HEK293 (cell line): ENCODE data around the gene TCERG1.

Experiments used
- CTCF ChIA-PET: fragments of 350-600 bp; formaldehyde crosslinking; extraction: SDS; loops from one replicate; lab custom pipeline; 2021; ENCODE audit warnings: antibody characterized with exemption; lab: Yijun Ruan, JAX
- POLR2A ChIA-PET: fragments of 300-600 bp; formaldehyde crosslinking; extraction: SDS; loops from one replicate; lab custom pipeline; 2020; ENCODE audit warnings: antibody characterized with exemption, inconsistent platforms; lab: Yijun Ruan, JAX
- H3K27ac ChIP-seq: fragments of 200-500 bp; sonication (Bioruptor generic); 2 replicates; pipeline ENCODE4 v1.5.1; 2014; ENCODE audit warnings: low read depth, low read length, control low read depth, inconsistent platforms; ENCODE audit errors: extremely low read depth
- H3K36me3 ChIP-seq, 2 experiments: fragments of 200-500 bp in 1 of 2; sonication (Bioruptor generic) in 1 of 2; 1 replicate in 1 of 2; 2 replicates in 1 of 2; pipeline ENCODE4 v1.5.1; 2014 to 2017; ENCODE audit warnings: inconsistent platforms in 2 of 2, low read length in 2 of 2; ENCODE audit not compliant: control insufficient read depth in 2 of 2, insufficient read depth in 1 of 2
- H3K4me1 ChIP-seq: fragments of 200-500 bp; sonication (Bioruptor generic); 2 replicates; pipeline ENCODE4 v1.5.1; 2014; ENCODE audit warnings: mild to moderate bottlenecking, low read length, inconsistent platforms; ENCODE audit not compliant: control insufficient read depth, insufficient read depth
- H3K4me3 ChIP-seq: 2 replicates; pipeline ENCODE4 v1.5.1; 2011; ENCODE audit warnings: low read depth, mild to moderate bottlenecking, control low read depth, low read length, moderate library complexity
- H3K9me3 ChIP-seq: fragments of 200-500 bp; sonication (Bioruptor generic); 2 replicates; pipeline ENCODE4 v1.5.1; 2014; ENCODE audit warnings: low read depth, low read length, inconsistent platforms; ENCODE audit not compliant: control insufficient read depth, insufficient read depth
- GFI1B ChIP-seq: fragments of 450-650 bp; formaldehyde crosslinking; IDR thresholded peaks from 2 replicates; pipeline ENCODE4 v1.5.1; 2016; ENCODE audit warnings: missing biosample characterization, missing genetic modification characterization
- GLIS1 ChIP-seq: fragments of 450-650 bp; formaldehyde crosslinking; IDR thresholded peaks from 2 replicates; pipeline ENCODE4 v1.5.1; 2016; ENCODE audit warnings: missing biosample characterization, missing genetic modification characterization
- HOXD13 ChIP-seq: sonication (generic); formaldehyde crosslinking; IDR thresholded peaks from 2 replicates; pipeline ENCODE4 v1.8.0; 2022; ENCODE audit warnings: missing genetic modification reagents, borderline replicate concordance
- KLF1 ChIP-seq: fragments of 450-650 bp; formaldehyde crosslinking; IDR thresholded peaks from 2 replicates; pipeline ENCODE4 v1.5.1; 2016; ENCODE audit warnings: missing biosample characterization, missing genetic modification characterization
- OSR2 ChIP-seq: fragments of 450-650 bp; formaldehyde crosslinking; IDR thresholded peaks from 2 replicates; pipeline ENCODE4 v1.5.1; 2016; ENCODE audit warnings: missing biosample characterization, missing genetic modification characterization
- PRDM1 ChIP-seq: fragments of 450-650 bp; formaldehyde crosslinking; IDR thresholded peaks from 2 replicates; pipeline ENCODE4; 2016; ENCODE audit warnings: missing biosample characterization, missing genetic modification characterization
- REPIN1 ChIP-seq: fragments of 450-650 bp; formaldehyde crosslinking; IDR thresholded peaks from 2 replicates; pipeline ENCODE4 v1.5.1; 2017; ENCODE audit warnings: missing biosample characterization, missing genetic modification characterization, low read depth
- SETDB1 ChIP-seq: IDR thresholded peaks from one replicate; pipeline ENCODE4 v1.6.1; 2017; ENCODE audit warnings: mild to moderate bottlenecking, low read length, moderate library complexity, mixed read lengths; ENCODE audit not compliant: insufficient read length
- SP7 ChIP-seq: fragments of 450-650 bp; formaldehyde crosslinking; IDR thresholded peaks from 2 replicates; pipeline ENCODE4 v1.5.1; 2016; ENCODE audit warnings: missing biosample characterization, missing genetic modification characterization
- YY2 ChIP-seq: fragments of 450-650 bp; formaldehyde crosslinking; IDR thresholded peaks from 2 replicates; pipeline ENCODE4 v1.5.1; 2016; ENCODE audit warnings: missing biosample characterization, missing genetic modification characterization
- ZBTB26 ChIP-seq: fragments of 450-650 bp; formaldehyde crosslinking; optimal IDR thresholded peaks from 2 replicates; pipeline ENCODE3; 2016; ENCODE audit warnings: missing biosample characterization, mild to moderate bottlenecking, missing genetic modification characterization
- ZBTB8A ChIP-seq: fragments of 450-650 bp; formaldehyde crosslinking; IDR thresholded peaks from 2 replicates; pipeline ENCODE4 v1.5.1; 2016; ENCODE audit warnings: missing biosample characterization, missing genetic modification characterization
- ZFHX2 ChIP-seq: fragments of 450-650 bp; formaldehyde crosslinking; conservative IDR thresholded peaks from 2 replicates; pipeline ENCODE4 v1.5.1; 2016; ENCODE audit warnings: missing biosample characterization, missing genetic modification characterization
- ZNF16 ChIP-seq: fragments of 450-650 bp; formaldehyde crosslinking; IDR thresholded peaks from 2 replicates; pipeline ENCODE4 v1.5.1; 2016; ENCODE audit warnings: low read depth, missing biosample characterization, missing genetic modification characterization
- ZNF169 ChIP-seq: fragments of 450-650 bp; formaldehyde crosslinking; IDR thresholded peaks from 2 replicates; pipeline ENCODE4 v1.5.1; 2016; ENCODE audit warnings: missing biosample characterization, missing genetic modification characterization
- ZNF18 ChIP-seq: fragments of 450-650 bp; formaldehyde crosslinking; IDR thresholded peaks from 2 replicates; pipeline ENCODE4 v1.5.1; 2016; ENCODE audit warnings: missing biosample characterization, missing genetic modification characterization
- ZNF19 ChIP-seq: fragments of 450-650 bp; formaldehyde crosslinking; IDR thresholded peaks from 2 replicates; pipeline ENCODE4; 2016; ENCODE audit warnings: missing biosample characterization, missing genetic modification characterization, low read depth
- ZNF362 ChIP-seq: fragments of 450-650 bp; formaldehyde crosslinking; IDR thresholded peaks from 2 replicates; pipeline ENCODE4 v1.5.1; 2016; ENCODE audit warnings: missing biosample characterization, missing genetic modification characterization
- ZNF521 ChIP-seq: fragments of 450-650 bp; formaldehyde crosslinking; IDR thresholded peaks from 2 replicates; pipeline ENCODE4 v1.5.1; 2017; ENCODE audit warnings: missing biosample characterization, mild to moderate bottlenecking, missing genetic modification characterization
- ZNF544 ChIP-seq: fragments of 450-650 bp; formaldehyde crosslinking; IDR thresholded peaks from 2 replicates; pipeline ENCODE4 v1.5.0; 2017; ENCODE audit warnings: missing biosample characterization, missing genetic modification characterization
- ZNF558 ChIP-seq: fragments of 450-650 bp; formaldehyde crosslinking; IDR thresholded peaks from 2 replicates; pipeline ENCODE4 v1.5.1; 2016; ENCODE audit warnings: missing biosample characterization, missing genetic modification characterization
- ZNF654 ChIP-seq: fragments of 450-650 bp; formaldehyde crosslinking; IDR thresholded peaks from 2 replicates; pipeline ENCODE4 v1.5.1; 2016; ENCODE audit warnings: low read depth, missing biosample characterization, missing genetic modification characterization
- ZNF660 ChIP-seq: fragments of 450-650 bp; IDR thresholded peaks from 2 replicates; pipeline ENCODE4 v1.5.1; 2018; ENCODE audit warnings: missing biosample characterization, mild to moderate bottlenecking, missing genetic modification characterization
- ZSCAN23 ChIP-seq: fragments of 450-650 bp; formaldehyde crosslinking; IDR thresholded peaks from 2 replicates; pipeline ENCODE4 v1.5.1; 2016; ENCODE audit warnings: missing biosample characterization, missing genetic modification characterization
- ZSCAN30 ChIP-seq: fragments of 450-650 bp; IDR thresholded peaks from 2 replicates; pipeline ENCODE4 v1.5.1; 2018; ENCODE audit warnings: missing biosample characterization, mild to moderate bottlenecking, missing genetic modification characterization, moderate library complexity
- TF ChIP-seq, protein P1 (sequence below): fragments of 450-650 bp; formaldehyde crosslinking; IDR thresholded peaks from 2 replicates; pipeline ENCODE4 v1.5.1; 2016; ENCODE audit warnings: missing biosample characterization, missing genetic modification characterization

Gene TCERG1

GRCh38 chr5:146426853-146427618 is 20.1 kb upstream of the TCERG1 start:
- H3K9me3 ChIP-seq: no peaks in the 10 kb centered on the region
- H3K27ac ChIP-seq: no peak overlapping the region
- CTCF ChIA-PET: interaction anchor here (0.5 to 3.3 kb wide), 27 partner anchors 10 to 521 kb away, joined by 3 to 19 read pairs (median 4); partner anchors contain the start of genes PLAC8L1 and TCERG1
- 0 out of 2 replicates have a peak, but pooled peaks cover 3% of the 10 kb centered on the region for H3K4me1 ChIP-seq
- H3K4me3 ChIP-seq: no peak overlapping the region
- no peaks in the 10 kb centered on the region for H3K36me3 ChIP-seq
- POLR2A ChIA-PET: no interaction called here
- TF ChIP-seq, protein P1, sequence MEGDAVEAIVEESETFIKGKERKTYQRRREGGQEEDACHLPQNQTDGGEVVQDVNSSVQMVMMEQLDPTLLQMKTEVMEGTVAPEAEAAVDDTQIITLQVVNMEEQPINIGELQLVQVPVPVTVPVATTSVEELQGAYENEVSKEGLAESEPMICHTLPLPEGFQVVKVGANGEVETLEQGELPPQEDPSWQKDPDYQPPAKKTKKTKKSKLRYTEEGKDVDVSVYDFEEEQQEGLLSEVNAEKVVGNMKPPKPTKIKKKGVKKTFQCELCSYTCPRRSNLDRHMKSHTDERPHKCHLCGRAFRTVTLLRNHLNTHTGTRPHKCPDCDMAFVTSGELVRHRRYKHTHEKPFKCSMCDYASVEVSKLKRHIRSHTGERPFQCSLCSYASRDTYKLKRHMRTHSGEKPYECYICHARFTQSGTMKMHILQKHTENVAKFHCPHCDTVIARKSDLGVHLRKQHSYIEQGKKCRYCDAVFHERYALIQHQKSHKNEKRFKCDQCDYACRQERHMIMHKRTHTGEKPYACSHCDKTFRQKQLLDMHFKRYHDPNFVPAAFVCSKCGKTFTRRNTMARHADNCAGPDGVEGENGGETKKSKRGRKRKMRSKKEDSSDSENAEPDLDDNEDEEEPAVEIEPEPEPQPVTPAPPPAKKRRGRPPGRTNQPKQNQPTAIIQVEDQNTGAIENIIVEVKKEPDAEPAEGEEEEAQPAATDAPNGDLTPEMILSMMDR (tag by site-specific recombination): peak; percentile 56
- peak; percentile 96 for TF ChIP-seq ZNF654 (tag by site-specific recombination)
- no peak for TF ChIP-seq ZNF169
- peak; percentile 67; the same call in 1 of the 2 replicates for TF ChIP-seq ZNF660 (tag by site-specific recombination)
- peak; percentile 62 for TF ChIP-seq PRDM1
- peak; percentile 74 for TF ChIP-seq ZNF362 (tag by site-specific recombination)
- no peak for TF ChIP-seq ZNF544 (tag by site-specific recombination)
- TF ChIP-seq, all 188 proteins: peak for 5

DNA sequence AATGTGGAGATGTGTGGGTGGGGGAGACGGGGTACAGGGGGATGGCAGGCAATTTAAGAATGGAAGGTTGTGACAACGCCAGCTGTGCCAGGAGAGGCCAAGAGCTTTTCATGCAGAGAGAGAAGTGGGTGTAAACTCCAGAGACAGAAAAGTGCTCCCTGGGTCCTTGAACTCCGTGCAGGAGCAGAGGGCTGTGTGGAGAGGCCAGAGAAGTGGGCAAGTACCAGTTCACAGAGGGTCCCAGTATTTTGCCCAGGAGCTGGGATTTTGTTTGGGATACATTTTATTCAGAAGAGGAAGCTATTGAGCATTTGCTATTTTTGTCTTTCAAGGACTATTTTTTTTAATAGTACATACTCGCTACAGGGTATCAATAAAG is 19.5 kb upstream of the TCERG1 start:
- Histone ChIP-seq H3K9me3 (no peaks in the 10 kb centered on the region), H3K27ac (no peak overlapping the region), H3K36me3 (no peaks in the 10 kb centered on the region), H3K4me3 (no peak overlapping the region), H3K4me1 (0 out of 2 replicates have a peak, but pooled peaks cover 3% of the 10 kb centered on the region)
- CTCF ChIA-PET: interaction anchor here (0.5 to 3.3 kb wide), 30 partner anchors 9 to 622 kb away, joined by 3 to 19 read pairs (median 4); partner anchors contain the start of genes PLAC8L1 and TCERG1
- POLR2A ChIA-PET: no interaction called here
- no peak for TF ChIP-seq KLF1 (tag by site-specific recombination)
- peak; percentile 1; the same call in 1 of the 2 replicates for TF ChIP-seq PRDM1
- TF ChIP-seq ZFHX2 (tag by site-specific recombination): peak; percentile 41; the same call in 1 of the 2 replicates
- TF ChIP-seq, all 188 proteins: peak for 2

- Histone ChIP-seq H3K4me1 (0 out of 2 replicates have a peak, but pooled peaks cover 3% of the 10 kb centered on the region), H3K36me3 (no peaks in the 10 kb centered on the region), H3K9me3 (no peaks in the 10 kb centered on the region), H3K4me3 (no peak overlapping the region), H3K27ac (no peak overlapping the region)
- ChIA-PET POLR2A (no interaction called here), CTCF (interaction anchor here (1.0 to 3.3 kb wide), 8 partner anchors 8 to 298 kb away, joined by 3 to 19 read pairs (median 7); partner anchors contain the start of gene TCERG1)
- TF ChIP-seq ZSCAN23 (tag by site-specific recombination) (no peak), YY2 (0 out of 2 replicates have a peak, but pooled peaks have one; percentile 50), ZNF558 (tag by site-specific recombination) (no peak), ZSCAN30 (peak; percentile 18; the same call in 1 of the 2 replicates), REPIN1 (tag by site-specific recombination) (no peak), OSR2 (tag by site-specific recombination) (0 out of 2 replicates have a peak, but pooled peaks have one; percentile 28), GLIS1 (no peak; the same call in 1 of the 2 replicates), PRDM1 (no peak), ZNF18 (tag by site-specific recombination) (no peak), HOXD13 (peak; percentile 70; the same call in 1 of the 2 replicates), ZNF16 (no peak), ZBTB26 (tag by site-specific recombination) (no peak), ZNF19 (tag by site-specific recombination) (no peak), ZNF521 (tag by site-specific recombination) (no peak), ZBTB8A (tag by site-specific recombination) (no peak), GFI1B (tag by site-specific recombination) (no peak), SETDB1 (no peak), SP7 (tag by site-specific recombination) (no peak)
Observed at GRCh38 chr5:146428658-146429057, 18.5 kb upstream of the TCERG1 start.
